Measurements from ENCODE around the gene MARCHF10.
"Not testable (repeated sequence)": the region's sequence is repeated elsewhere in the genome, so short reads cannot be mapped to it uniquely, and the experiment has no call there.

MARCHF10 gene

DNA sequence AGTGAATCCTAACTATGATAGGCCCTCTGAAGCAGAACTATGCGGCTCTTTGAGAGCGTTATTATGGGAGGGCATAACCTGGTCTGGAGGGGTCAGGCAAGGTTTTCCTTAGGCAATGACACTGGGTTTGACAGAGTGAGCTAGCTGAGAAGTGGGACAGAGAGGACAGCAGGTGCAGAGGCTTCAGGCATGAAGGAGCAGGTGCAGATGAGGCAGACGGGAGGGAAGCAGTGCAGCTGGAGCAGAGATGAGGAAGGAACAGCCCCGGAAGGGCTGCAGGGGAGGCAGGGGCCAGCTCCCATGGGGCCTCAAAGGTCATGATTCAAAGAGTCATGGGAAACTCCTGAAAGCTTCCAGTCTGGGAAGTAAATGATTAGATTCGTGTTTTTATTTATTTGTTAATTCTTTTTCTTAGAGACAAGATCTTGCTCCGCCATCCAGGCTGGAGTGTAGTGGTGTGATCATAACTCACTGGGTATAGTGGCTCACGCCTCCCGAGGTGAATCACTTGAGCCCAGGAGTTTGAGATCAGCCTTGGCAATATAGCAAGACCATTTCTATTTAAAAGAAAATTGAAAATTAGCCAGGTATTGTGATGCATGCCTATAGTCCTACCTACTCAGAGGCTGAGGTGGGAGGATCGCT, 5.4 kb downstream of the MARCHF10 start:
- Mint-ChIP-seq H3K27me3 (peaks cover 50% of the 10 kb centered on the region), H3K27ac (no peak overlapping the region), H3K4me3 (no peak overlapping the region), H3K4me1 (peaks cover 5% of the 10 kb centered on the region), H3K9me3 (no peaks in the 10 kb centered on the region)
- DNase-seq, result no peak
- no peak for ATAC-seq

DNA sequence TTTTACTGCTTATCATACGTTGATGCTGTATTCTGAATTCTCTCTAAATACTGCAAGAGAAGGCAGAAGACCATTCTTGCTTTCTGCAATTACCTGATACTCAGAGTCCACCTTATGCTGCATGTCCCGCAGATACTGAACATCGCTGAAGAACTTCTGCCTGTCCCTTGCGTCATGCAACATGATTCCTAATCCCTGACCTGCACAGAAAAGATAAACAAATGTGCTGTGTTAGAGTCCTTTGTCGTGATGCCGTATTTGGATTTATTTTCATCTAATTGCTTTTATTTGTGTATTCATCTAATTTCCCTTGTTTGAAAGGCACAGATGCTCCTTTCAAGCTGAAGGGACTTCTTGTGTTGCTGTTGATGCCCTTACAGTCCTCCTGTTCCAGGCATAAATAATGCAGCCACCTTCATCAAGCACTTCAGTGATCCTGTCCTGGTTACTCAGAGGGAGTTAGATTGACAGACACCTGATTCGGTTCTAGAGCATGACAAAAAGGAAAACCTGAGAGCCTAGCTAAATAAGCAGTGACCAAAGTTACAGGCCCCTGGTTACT, 6.5 kb downstream of the MARCHF10 start:
- peaks cover 41% of the 10 kb centered on the region for H3K27me3 Mint-ChIP-seq
- H3K4me1 Mint-ChIP-seq, result no peaks in the 10 kb centered on the region
- ATAC-seq (no peak), DNase-seq (no peak)
- no peaks in the 10 kb centered on the region for H3K9me3 Mint-ChIP-seq
- no peak overlapping the region for H3K27ac Mint-ChIP-seq
- H3K4me3 Mint-ChIP-seq, result no peak overlapping the region

DNA sequence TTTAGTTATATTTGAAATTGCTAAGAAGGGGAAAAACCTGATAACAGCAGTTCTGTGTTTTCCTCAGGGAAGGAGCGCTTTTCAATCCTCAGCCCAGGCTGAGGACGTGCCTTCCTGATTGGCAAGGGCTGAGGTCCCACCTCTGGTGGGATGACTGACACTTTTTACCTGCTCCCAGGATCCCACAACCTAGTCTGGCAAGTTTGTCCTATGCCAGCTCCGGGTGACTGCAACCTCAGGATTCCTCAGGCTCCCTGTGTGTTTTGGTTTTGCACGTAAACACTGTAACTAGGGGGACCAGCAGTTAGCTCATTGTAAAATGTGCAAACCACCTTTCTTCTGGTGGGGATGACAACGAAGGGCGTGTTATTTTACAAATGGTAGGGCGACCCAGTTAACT, 7.5 kb downstream of the MARCHF10 start:
- Mint-ChIP-seq H3K9me3 (no peaks in the 10 kb centered on the region), H3K4me3 (no peak overlapping the region), H3K27me3 (peaks cover 34% of the 10 kb centered on the region), H3K4me1 (no peaks in the 10 kb centered on the region), H3K27ac (no peak overlapping the region)
- DNase-seq, result no peak
- no peak for ATAC-seq

DNA sequence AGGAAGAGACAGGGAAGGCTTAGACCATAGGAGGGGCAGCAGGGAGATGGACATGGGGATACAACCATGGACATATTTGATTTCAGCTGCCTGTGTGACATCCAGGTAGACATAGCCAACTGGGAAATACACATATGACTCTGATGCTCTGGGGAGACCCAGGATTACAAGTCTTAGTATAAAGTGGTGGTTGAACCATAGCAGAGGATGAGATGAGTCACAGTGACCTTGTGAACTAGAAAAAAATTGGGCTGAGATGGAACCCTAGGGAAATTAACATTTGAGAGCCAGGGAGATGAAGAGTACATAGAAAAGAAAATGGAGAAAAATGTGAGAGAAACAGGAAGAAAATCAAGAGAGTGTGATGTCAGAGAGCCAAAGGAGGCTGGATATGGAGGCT, 10.2 kb downstream of the MARCHF10 start:
- Mint-ChIP-seq H3K27me3 (peaks cover 30% of the 10 kb centered on the region), H3K4me1 (peaks cover 10% of the 10 kb centered on the region), H3K27ac (no peak overlapping the region), H3K4me3 (no peak overlapping the region), H3K9me3 (no peaks in the 10 kb centered on the region)
- ATAC-seq, result peak; percentile 43
- DNase-seq, result no peak

DNA sequence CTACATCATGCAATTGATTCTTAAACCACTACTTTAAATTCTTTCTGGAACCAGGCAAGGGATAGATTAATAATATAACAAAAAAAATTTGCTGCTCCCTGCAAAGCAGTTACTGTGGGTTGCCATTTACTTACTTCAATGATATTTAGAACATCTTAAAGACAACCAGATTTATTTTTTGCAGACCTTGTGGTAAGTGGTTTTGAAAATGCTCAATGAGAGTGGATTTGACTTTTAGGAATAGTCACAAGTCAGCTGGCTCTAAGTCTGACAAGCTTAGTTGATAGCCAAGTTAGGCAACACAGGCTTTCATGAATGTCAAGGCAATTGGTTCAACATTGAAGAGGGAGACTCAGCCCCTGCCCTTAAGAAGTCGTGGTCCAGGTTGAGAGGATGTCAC, 11.8 kb downstream of the MARCHF10 start:
- Mint-ChIP-seq H3K27me3 (peaks cover 25% of the 10 kb centered on the region), H3K4me1 (peaks cover 10% of the 10 kb centered on the region), H3K27ac (no peak overlapping the region), H3K9me3 (no peaks in the 10 kb centered on the region), H3K4me3 (no peak overlapping the region)
- ATAC-seq (no peak), DNase-seq (no peak)

DNA sequence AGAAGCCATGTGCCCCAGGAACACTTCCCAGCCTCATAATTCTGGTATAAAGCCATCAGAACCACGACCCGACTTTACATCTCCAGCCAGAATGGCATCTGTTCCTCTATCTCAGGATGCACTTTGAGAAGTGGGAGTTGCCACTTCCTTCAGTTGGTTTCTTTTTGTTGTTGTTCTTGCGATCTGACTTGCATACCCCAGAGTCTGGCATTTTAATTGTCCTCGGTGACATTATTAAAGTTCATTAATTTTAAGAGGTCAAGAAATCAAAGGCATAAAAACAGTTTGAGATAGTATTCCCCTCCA, 13.5 kb downstream of the MARCHF10 start:
- Mint-ChIP-seq H3K9me3 (no peaks in the 10 kb centered on the region), H3K4me3 (peak overlapping the region; percentile 16 to 68), H3K4me1 (peaks cover 10% of the 10 kb centered on the region), H3K27me3 (peaks cover 33% of the 10 kb centered on the region), H3K27ac (no peak overlapping the region)
- ATAC-seq (no peak), DNase-seq (no peak)

DNA sequence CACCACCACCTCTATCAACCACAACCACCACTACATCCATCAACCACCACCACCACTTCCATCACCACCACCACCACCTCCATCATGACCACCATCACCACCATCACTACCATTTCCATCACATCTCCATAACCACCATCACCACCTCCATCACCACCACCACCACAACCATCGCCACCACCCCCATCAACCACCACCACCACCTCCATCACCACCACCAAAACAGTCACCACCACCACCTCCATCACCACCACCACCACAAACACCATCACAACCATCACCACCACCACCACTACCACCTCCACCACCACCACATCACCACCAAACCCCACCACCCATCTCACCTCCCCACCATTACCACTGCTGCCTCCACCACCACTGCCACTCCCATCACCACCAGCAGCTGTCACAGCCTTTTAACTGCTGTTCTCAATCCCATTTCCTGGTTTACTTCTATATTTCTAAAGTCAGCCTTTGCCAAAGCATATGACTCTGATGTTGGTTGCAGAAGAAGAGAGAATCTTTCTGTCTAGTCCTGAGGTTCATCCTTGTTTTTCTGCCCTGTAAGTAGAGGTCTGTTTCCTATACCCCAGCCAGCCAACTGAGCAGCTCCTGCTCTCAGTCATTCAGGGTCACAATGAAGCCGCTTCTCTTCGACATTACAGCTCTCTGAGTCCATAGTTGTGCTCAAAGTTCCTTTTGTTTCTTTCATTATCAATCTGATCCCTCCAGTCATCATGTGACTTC, 14.0 kb downstream of the MARCHF10 start:
- H3K27ac Mint-ChIP-seq, result peak overlapping the region; percentile 40 to 96
- DNase-seq, result no peak
- peaks cover 10% of the 10 kb centered on the region for H3K4me1 Mint-ChIP-seq
- peaks cover 33% of the 10 kb centered on the region for H3K27me3 Mint-ChIP-seq
- H3K4me3 Mint-ChIP-seq, result peak overlapping the region; percentile 16 to 68
- ATAC-seq, result no peak
- no peaks in the 10 kb centered on the region for H3K9me3 Mint-ChIP-seq

DNA sequence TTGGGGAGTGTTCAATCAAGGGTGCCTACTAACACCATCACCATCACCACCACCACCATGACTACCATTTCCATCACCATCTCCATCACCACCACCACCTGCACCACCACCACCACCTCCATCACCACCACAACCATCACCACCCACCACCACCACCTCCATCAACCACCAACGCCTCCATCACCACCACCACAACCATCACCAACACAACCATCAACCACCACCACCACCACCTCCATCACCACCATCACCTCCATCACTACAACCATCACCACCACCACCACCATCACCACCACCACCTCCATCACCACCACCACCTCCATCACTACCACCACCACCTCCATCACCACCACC, 15.7 kb downstream of the MARCHF10 start:
- no peak for DNase-seq
- Mint-ChIP-seq H3K4me3 (no peak overlapping the region), H3K27ac (peak overlapping the region in 1 of 2 donors; percentile 27), H3K4me1 (peaks cover 10% of the 10 kb centered on the region), H3K27me3 (peaks cover 20% of the 10 kb centered on the region), H3K9me3 (no peaks in the 10 kb centered on the region)
- no peak for ATAC-seq

DNA sequence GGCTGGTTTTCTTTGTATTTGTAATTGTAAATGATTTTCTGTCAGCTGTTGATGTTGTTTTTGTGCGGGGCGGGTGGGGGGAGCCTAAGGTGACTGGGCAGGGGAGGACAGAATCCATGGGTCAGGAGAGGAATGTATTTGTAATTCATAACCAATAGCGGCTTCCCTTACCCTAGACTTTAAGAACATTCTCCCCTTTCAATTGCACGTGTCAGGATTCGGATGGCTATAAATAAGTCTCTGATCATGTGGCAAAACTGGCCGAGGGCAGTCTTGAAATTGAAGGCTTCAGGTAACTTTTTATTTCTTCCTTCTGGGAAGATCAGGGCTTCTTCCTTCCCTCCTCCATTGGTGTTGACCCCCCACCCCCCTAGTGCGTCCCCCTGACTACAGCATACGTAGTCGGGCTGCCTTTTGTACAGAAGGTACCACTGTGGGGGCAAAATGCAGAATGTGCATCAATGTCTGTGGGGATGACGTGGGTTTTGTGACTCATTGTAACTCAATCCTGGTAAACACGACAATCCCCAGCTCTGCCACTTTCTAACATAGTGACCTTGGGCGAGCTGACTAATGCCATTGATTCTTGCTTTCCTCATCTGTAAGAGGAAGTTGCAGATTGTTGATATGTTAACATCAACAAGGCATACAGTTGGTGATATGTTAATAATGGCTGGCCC, 16.2 kb downstream of the MARCHF10 start:
- DNase-seq (no peak), ATAC-seq (no peak)
- peaks cover 10% of the 10 kb centered on the region for H3K4me1 Mint-ChIP-seq
- H3K27ac Mint-ChIP-seq, result peak overlapping the region in 1 of 2 donors; percentile 27
- H3K27me3 Mint-ChIP-seq, result peaks cover 20% of the 10 kb centered on the region
- no peaks in the 10 kb centered on the region for H3K9me3 Mint-ChIP-seq
- no peak overlapping the region for H3K4me3 Mint-ChIP-seq

DNA sequence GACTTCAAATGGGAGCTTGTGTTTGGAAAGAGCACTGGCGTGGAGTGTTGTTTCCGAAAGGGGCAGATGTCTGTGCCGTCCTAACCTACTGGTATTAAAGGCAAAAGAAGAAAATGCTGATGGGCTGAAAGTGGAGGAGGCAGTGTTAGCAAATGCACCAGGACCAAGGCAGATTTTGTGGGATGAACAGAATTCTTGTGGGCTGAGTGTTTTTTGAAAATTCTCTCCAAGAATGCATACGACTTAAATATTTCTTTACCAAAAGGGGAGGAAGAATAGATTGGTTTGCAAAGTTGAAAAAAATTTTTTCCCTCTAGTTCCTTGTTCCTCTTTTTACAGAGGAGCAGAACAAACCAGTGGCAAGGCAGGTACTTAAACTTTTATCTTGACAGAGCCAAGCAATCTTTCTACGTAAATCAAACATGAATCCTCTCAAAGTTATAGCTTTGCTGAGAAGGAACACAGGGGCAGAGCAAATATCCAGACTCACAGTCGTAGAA, 16.8 kb downstream of the MARCHF10 start:
- no peaks in the 10 kb centered on the region for H3K9me3 Mint-ChIP-seq
- peaks cover 10% of the 10 kb centered on the region for H3K4me1 Mint-ChIP-seq
- peaks cover 20% of the 10 kb centered on the region for H3K27me3 Mint-ChIP-seq
- DNase-seq (no peak), ATAC-seq (no peak)
- no peak overlapping the region for H3K27ac Mint-ChIP-seq
- H3K4me3 Mint-ChIP-seq, result no peak overlapping the region

DNA sequence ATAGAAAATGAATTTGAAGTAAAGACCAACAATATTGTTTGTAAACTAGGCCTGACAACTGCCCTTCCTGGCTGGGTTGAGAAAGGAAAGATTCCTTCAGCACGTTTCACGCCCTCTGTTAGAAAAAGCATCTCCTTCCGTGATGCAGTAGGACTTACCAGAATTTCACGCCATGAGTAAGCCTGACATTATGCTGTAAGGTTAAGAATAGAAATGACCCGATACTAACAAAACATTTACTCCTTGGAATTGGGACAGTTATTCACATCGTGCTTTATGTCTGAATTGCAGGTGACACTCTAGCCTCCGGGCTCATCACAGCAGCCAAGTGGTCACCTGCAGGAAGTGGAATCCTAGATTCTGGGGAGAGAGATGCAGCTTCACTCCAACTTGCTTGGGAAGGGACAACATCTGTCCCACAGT, 17.5 kb downstream of the MARCHF10 start:
- no peak for DNase-seq
- ATAC-seq, result no peak
- Mint-ChIP-seq H3K27me3 (peaks cover 20% of the 10 kb centered on the region), H3K4me1 (peaks cover 10% of the 10 kb centered on the region), H3K4me3 (no peak overlapping the region), H3K27ac (no peak overlapping the region), H3K9me3 (no peaks in the 10 kb centered on the region)

DNA sequence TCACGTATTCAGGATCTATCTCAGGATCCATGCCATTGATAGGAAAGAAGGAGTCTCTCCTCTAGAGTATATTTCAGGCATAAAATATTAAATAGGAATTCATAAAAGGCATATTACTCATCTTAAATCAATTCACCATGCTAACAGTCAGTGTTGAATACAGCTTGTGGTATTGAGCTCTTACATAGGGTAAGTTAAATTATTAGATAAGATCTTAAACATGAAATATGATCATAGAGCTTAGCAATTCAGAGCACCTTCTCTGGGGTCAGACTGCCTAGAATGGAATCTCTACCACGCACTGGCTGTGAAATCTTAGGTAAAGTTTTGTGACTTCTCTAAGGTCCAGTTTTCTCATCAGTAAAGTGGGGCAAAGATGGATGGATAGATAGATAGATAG, 20.7 kb downstream of the MARCHF10 start:
- no peak for DNase-seq
- Mint-ChIP-seq H3K4me1 (no peaks in the 10 kb centered on the region), H3K27ac (no peak overlapping the region), H3K27me3 (peaks cover 24% of the 10 kb centered on the region), H3K9me3 (peaks cover 0 to 10% of the 10 kb centered on the region in 2 donors), H3K4me3 (no peak overlapping the region)
- ATAC-seq, result no peak

DNA sequence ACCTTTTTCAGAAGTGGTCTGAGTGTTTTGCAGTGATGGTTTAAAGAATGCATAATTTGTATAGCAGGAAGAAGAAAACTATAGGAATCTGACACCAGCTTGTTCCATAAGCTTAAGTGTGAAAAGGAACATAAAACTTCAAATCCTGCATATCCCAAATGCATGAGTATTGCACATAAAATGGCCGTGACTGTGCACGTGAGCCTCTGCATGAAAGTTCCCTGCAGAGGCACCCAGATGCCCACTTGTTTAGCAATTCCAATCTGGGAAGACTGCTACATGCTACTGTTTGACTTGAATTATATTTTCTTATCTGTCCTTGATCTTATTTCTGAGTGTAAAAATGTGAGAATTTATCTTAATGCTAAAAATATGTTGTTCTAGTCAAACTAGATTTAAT, 21.5 kb downstream of the MARCHF10 start:
- Mint-ChIP-seq H3K9me3 (peaks cover 0 to 10% of the 10 kb centered on the region in 2 donors), H3K27ac (no peak overlapping the region), H3K27me3 (peaks cover 24% of the 10 kb centered on the region), H3K4me3 (no peak overlapping the region), H3K4me1 (no peaks in the 10 kb centered on the region)
- DNase-seq (no peak), ATAC-seq (no peak)

DNA sequence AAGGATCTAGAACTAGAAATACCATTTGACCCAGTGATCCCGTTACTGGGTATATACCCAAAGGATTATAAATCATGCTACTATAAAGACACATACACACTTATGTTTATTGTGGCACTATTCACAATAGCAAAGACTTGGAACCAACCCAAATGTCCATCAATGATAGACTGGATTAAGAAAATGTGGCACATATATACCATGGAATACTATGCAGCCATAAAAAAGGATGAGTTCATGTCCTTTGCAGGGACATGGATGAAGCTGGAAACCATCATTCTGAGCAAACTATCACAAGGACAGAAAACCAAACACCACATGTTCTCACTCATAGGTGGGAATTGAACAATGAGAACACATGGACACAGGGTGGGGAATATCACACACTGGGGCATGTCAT, 22.1 kb downstream of the MARCHF10 start:
- DNase-seq, H3K4me3 Mint-ChIP-seq, ATAC-seq: not testable (repeated sequence)

DNA sequence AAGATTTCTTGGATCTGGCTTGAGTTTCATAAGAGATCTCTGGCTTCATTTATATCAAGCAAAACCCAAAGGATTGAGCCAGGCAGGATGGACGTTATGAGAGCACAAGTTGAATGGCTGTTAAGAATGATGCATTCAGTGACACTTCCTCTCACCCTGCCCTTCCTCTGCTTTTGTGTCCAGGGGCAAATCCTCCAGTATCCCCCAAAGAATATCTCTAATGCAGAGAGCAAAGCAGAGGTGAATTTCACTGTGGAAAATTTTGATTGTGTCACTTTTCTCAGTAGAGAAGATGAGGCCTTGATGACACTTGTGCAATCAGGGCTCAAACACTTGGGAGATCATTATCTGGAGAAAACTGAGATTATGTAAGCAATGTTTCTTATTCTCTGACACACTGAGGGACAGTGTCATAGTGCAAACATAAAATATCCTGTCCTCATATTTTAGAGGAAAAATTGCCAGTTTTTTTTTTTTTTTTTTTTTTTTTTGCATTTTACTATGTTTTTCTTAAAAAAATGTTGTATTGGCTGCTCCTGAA, 25.3 kb downstream of the MARCHF10 start:
- Mint-ChIP-seq H3K27me3 (peaks cover 13% of the 10 kb centered on the region), H3K4me3 (no peak overlapping the region), H3K9me3 (peaks cover 0 to 10% of the 10 kb centered on the region in 2 donors), H3K27ac (no peak overlapping the region), H3K4me1 (no peaks in the 10 kb centered on the region)
- ATAC-seq (no peak), DNase-seq (no peak)

More for the DNA sequence above, 22.1 kb downstream of the MARCHF10 start:
- not testable (repeated sequence) for H3K9me3 Mint-ChIP-seq, H3K4me1 Mint-ChIP-seq, H3K27ac Mint-ChIP-seq
- H3K27me3 Mint-ChIP-seq, result peaks cover 18% of the 10 kb centered on the region

DNA sequence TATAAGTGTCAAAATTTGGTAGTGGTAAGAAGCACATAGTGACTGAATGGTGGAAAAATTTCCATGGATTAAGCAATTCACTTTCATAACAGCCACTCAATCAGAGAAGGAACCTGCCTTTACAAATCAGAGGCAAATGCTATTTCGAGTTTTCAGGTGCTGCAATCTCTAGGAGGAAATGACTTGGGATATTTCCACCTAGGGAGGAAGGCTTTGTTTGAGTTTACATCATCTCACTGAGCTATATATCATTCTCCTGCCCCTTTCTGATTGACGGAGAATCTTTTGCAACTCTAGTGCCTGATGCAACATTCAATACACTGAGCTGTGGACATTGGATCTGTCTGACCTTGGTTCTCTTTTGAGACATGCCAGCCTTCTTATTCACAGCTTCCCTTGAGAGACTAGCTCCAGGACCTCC, 26.3 kb downstream of the MARCHF10 start:
- Mint-ChIP-seq H3K4me1 (no peaks in the 10 kb centered on the region), H3K27me3 (peaks cover 13% of the 10 kb centered on the region)

More for the DNA sequence above, 26.3 kb downstream of the MARCHF10 start:
- DNase-seq (no peak), ATAC-seq (no peak)
- Mint-ChIP-seq H3K9me3 (peaks cover 0 to 10% of the 10 kb centered on the region in 2 donors), H3K4me3 (no peak overlapping the region), H3K27ac (no peak overlapping the region)
